HG02610 (cell line): ENCODE measurements around the gene SCUBE3.

Experiments used
- ATAC-seq: cut with Tn5 transposase; IDR thresholded peaks from one replicate; pipeline ENCODE4 v1.9.1; 2021; ENCODE audit warnings: mild to moderate bottlenecking, moderate library complexity; ENCODE audit not compliant: unreplicated experiment

SCUBE3 gene

GRCh38 chr6:35237476-35237875 lies 23.7 kb downstream of the SCUBE3 start:
- ATAC-seq, result no peak

- no peak for ATAC-seq
These were observed 25.1 kb downstream of the SCUBE3 start for GRCh38 chr6:35238843-35239289.

GRCh38 chr6:35239581-35239980 lies 25.8 kb downstream of the SCUBE3 start:
- ATAC-seq, result no peak

GRCh38 chr6:35240838-35241801 lies 27.4 kb downstream of the SCUBE3 start:
- no peak for ATAC-seq

GRCh38 chr6:35242486-35242885 lies 28.7 kb downstream of the SCUBE3 start:
- no peak for ATAC-seq

GRCh38 chr6:35242906-35243305 lies 29.1 kb downstream of the SCUBE3 start:
- ATAC-seq, result no peak

GRCh38 chr6:35243386-35243958 lies 29.7 kb downstream of the SCUBE3 start:
- no peak for ATAC-seq

GRCh38 chr6:35244551-35244950 lies 30.8 kb downstream of the SCUBE3 start:
- no peak for ATAC-seq

GRCh38 chr6:35247642-35248231 lies 34.0 kb downstream of the SCUBE3 start:
- ATAC-seq, result no peak

- no peak for ATAC-seq
These were observed 34.5 kb downstream of the SCUBE3 start for GRCh38 chr6:35248300-35248699.

GRCh38 chr6:35248965-35249364 lies 35.2 kb downstream of the SCUBE3 start:
- no peak for ATAC-seq

- ATAC-seq, result no peak
These were observed 38.2 kb downstream of the SCUBE3 start for GRCh38 chr6:35251949-35252348.

GRCh38 chr6:35253249-35253648 lies 39.5 kb downstream of the SCUBE3 start:
- no peak for ATAC-seq

GRCh38 chr6:35258336-35258735 lies 44.6 kb downstream of the SCUBE3 start:
- ATAC-seq, result no peak

GRCh38 chr6:35258858-35259193 lies 45.1 kb downstream of the SCUBE3 start:
- ATAC-seq, result peak; percentile 7

- peak; percentile 89 for ATAC-seq
These were observed 45.6 kb downstream of the SCUBE3 start, which contains the start of gene ZNF76 for GRCh38 chr6:35259194-35259947. ZNF76 (plus strand) TSS chr6:35259735; CDS start chr6:35281152, 21,417 bp downstream.

- ATAC-seq, result peak; percentile 25
These were observed 46.3 kb downstream of the SCUBE3 start for GRCh38 chr6:35259948-35260590.

GRCh38 chr6:35260591-35261570 lies 47.1 kb downstream of the SCUBE3 start:
- ATAC-seq, result no peak

GRCh38 chr6:35262596-35262995 lies 48.8 kb downstream of the SCUBE3 start:
- ATAC-seq, result no peak
